NCI-H146 (cell line): ENCODE results near the gene TP53BP1.
A peak's percentile ranks its signal among the peaks of the same experiment; 100 is the strongest.

Experiments
- DNase-seq: peaks from one replicate; lab custom pipeline; 2025; lab: John Stamatoyannopoulos, UW

TP53BP1 gene

DNA sequence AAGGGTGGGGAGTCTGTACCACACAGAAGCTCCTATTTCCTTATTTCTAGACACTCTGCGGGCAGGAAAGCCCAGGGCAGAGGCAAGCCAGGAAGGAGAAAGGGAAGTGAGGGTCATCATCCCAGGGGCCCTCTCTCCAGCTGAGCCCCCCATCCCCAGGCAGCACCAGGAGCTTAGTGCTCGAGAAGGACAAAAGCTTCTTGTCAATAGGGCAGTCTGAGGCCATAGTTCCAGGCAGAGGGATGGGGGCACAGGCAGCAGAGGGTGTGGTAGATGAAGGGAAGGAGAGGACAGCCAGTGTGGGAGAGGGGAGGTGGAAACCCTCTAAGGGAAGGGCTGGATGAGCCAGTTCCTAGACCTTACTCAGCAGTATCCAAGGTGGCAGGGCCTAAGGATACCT, 27.2 kb upstream of the TP53BP1 start:
- no peak for DNase-seq

GRCh38 chr15:43519196-43519595, 26.2 kb upstream of the TP53BP1 start:
- no peak for DNase-seq

DNA sequence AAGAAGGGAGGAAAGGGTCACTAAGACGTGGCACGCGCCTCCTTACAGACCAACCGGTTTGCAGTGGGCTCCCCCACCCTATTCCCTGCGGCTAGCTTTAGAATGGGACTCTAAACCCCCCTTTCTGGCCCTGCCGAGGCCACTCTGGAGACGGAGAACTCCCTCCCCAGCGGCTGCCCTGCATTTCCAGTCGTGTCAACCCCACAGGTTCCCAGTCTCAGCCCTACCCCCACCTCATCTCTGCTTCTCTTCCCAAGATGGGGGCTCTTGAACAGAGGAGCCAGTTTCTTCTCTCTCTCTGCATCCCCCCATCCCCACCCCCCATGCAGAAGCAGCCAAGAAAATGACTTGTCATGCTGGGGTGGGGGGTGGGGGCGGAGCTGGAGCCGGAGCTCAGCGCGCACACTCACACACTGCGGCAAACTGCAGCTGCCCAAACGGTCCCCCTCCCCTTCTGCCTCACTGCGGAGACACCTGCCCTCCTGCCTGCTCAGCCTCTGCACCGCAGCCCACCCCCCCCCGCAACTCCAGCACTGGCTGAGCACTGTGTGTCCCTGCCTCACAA, 25.3 kb upstream of the TP53BP1 start:
- peak; percentile 74 for DNase-seq

DNA sequence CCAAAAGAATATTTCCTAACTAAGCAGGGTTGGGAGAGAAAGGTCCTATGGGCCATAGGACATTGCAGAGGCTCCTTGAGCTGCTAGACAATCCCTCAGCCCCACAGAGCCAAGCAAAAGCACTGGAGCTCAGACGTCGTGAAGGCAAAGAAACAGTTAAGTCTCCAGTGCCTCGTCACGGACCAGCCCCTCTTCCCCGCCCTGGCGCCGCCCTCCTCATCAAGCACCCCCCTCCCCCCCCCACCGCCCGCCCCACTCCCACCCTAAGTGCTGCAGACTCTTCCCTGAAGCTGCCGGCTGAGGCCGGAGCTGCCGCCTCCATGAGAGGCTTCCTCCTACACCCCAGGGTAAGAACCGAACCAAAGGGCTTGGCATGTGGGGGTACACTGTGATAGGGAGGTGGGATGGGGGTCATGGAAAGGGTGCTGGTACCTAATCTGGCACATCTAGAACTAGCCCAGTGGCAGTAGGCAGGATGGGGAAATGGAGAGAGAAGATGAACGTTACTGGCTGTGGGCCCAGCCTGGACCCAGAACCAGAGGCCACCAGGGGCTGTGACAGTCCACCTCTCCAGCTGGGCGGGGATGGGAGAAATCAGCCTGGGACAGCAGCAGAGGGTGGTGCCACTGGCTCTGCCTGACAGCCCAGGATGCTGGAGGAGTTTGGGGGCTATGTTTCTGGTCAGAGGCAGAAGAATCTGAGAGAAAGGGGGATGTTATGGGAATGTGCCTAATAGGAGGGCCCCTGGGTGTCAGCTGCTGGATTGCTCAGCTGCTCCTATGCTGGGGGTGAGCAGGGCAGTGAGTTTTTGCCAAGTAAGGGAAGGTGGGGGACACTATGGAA, 24.6 kb upstream of the TP53BP1 start, which contains the start of gene MAP1A:
Gene MAP1A, plus strand, starts transcription at position 255 of the 843 bp plus-strand sequence. CDS start 3,866 bp downstream, outside the sequence.
- DNase-seq: peak; percentile 48

DNA sequence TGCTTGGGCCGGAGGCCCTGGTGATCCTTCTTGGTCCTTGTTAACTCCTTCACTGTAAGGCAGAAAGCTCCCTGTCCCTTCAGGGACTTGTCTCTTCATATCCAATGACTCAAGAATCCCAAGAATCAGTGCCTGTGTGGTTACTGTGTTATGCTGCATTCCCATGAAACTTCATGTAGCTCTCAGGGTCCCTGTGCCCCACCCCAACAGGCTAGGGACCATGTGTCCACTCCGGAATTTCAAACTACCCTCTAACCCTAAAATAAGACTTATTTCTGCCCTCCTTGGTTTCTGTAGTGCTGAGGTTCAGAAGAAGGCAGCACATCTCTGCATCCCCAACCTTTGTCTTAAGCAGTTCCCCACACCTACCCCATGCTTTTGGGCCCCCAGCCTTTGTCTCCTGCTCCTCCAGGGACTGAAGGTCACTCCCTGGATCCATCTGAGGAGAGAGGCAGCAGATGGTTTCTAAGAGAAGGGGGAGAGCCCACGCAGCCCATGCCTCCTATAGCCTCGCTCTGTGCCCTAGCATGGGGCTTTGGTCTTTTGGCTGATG, 23.9 kb upstream of the TP53BP1 start:
- DNase-seq: no peak

DNA sequence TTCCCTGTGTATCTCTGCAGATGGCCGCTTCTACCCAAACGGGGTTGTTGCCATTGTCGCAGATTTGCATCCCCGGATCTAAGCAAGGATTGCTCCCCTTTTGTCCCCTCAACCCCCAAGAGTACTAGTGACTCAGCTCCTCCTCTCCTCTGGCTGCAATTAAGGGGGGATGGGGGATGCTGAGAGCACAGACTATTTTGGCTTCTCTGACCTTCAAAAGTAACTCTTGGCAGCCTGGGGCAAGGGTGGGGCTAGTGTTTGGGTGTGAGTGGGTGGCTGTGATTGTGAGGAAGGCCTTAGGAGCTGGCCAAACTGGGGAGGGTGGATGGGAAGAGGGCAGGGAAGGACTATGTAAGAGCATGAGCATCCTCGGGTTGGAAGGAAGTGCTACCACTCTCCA, 23.2 kb upstream of the TP53BP1 start:
- no peak for DNase-seq

GRCh38 chr15:43515741-43516140, 22.8 kb upstream of the TP53BP1 start:
- no peak for DNase-seq

GRCh38 chr15:43514241-43515057, 21.5 kb upstream of the TP53BP1 start:
- peak; percentile 36 for DNase-seq

DNA sequence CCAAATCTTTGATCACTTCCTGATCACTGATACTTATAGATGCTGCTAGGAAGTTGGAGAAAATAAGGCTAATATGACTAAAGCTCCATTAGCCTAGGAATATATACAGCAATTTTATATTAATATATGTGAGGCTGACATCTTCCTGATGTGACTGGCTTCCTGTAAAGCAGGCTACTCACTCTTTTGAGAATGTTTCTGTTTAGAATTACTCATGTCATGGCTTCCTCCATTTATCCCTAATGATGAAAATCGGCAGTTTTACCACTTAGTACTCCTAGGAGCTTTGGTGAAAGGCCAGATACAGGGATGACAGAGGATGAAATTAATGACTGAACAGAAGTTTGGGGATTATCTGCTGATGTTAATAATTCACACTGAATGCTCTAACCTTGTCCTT, 20.6 kb upstream of the TP53BP1 start:
- DNase-seq: no peak

DNA sequence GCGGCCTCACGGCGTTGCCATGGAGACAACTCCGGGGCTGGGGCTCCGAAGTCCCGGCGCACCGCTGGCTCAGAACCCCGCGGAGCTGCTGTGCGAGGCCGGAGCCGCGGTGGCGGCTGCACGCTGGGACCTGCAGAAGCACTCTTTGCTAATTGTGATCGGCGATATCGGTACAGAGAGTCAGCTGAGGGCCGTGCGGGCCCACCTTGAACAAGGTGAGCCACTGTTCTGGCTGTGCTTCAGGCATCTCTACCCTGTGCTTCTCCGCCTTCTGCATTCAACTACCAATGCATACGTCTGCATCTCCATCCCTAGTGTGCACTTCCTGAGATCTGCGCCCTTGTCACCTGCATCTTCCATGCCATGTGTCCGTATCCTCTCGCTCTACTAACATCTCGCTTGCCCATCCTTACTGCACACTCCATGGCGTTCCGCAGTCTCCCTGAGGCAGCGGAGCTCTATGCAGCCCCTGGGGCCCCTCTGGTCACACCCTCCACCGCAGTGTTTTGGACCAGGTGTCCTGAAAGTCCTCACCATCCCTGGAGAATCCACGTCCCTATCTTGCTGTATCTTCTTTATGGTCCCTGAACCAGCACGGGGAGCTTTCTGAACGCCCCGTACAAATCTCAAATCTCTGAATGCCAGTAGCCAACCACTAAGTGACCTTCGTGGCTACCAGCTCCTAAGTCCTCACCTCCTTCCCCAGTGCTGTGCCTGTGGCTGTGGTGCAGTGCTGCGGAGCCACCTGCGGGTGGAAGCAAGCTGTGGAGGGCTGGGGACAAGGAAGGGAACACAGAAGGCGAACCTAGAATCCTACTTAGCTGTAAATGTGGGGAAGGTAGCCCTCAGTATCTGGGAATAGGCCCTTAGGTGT, 18.3 kb upstream of the TP53BP1 start:
- peak; percentile 62 for DNase-seq

GRCh38 chr15:43510200-43511011, 17.4 kb upstream of the TP53BP1 start:
- DNase-seq: peak; percentile 98

GRCh38 chr15:43509660-43510199, 16.8 kb upstream of the TP53BP1 start:
- DNase-seq: no peak

DNA sequence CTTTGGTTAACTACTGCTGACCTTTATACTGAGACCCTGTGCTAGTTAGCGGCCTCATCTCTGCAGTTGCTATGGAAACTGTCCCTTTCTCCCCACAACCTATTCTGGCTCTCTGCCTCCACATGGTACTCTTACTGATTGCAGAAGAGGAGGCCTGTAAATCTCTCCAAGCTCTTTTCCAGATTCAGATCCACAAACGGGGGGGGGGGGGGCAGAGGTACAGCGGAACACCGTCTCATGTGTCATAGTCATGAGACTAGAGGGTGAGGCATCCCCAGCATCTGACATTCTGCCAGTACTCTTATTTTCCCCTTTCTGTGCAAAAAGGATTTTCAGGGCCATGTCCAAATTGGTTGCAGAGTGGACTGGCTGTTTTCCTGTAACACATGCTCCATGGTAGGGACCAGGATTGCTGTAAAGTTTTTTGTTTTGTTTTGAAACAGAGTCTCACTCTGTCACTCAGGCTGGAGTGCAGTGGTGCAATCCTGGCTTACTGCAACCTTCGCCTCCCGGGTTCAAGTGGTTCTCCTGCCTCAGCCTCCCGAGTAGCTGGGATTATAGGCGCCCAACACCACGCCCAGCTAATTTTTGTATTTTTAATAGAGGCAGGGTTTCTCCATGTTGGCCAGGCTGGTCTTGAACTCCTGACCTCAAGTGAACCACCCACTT, 16.2 kb upstream of the TP53BP1 start:
- DNase-seq: peak; percentile 14

DNA sequence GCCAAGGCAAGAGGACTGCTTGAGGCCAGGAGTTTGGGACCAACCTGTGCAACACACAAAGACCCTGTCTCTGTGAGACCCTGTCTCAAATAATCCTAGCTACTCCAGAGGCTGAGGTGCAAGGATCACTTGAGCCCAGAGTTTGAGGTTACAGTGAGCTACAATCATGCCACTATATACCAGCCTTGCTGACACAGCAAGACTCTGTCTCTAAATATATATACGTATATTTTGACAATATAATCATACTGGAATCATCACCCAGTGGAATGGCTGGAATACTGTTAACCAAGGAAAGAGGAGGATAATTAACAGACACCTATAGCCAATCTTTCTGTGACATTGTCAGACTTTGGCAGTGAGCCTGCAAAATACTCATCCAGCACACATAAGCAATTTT, 15.5 kb upstream of the TP53BP1 start:
- no peak for DNase-seq

DNA sequence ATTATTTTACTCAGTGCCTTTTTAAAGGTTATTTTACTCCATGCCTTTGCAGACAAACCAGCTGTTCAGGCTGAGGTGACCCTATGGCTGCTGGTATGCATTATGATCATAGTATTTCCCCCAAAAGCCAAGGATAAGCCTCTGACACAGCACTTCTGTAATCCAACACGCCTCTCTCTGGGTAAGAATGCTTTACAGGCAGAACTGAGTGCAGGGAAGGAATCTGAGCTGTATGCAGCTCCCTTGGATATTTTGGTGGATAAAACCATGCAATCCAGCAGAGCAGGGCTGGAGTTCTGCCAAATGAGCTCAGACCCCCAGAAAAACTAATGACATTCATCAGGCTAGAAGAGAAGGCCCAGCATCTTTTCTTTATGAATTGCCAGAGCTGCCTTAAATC, 12.8 kb upstream of the TP53BP1 start:
- no peak for DNase-seq

DNA sequence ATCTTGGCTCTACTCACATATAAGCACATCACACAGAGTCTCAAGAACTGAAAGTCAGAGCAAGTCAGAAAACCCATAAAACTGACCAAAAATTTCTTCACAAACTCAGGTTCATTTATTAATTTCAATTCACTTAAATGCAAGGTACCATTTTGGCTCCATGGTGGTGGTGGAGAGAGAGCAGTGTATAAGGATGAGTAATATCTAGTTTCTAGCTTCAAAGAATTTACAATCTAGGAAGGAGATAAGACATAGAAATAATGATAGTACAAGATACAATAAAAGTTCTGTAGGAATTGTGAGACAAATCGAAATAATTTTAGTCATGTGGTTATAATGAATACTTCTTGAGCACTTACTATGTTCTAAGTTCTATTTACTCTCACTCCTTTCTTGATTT, 6.7 kb upstream of the TP53BP1 start:
- no peak for DNase-seq

DNA sequence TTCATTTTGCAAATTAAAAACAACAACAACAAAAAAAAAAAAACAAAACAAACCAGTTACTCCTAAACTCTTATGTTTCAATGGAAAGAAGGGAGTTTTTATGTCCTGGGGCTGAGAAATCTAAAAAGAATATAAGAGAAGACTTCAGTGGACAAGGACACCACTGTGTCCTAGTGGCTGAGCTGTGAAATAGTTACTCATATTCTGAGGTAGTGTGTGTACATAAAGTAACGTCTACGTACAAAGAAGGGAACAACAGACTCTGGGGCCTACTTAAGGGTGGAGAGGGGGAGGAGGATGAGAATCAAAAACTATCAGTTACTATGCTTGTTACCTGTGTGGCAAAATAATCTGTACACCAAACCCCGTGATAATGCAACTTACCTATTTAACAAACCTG, 6.0 kb upstream of the TP53BP1 start:
- DNase-seq: no peak

GRCh38 chr15:43493703-43494472, 932 bp upstream of the TP53BP1 start:
- DNase-seq: no peak

DNA sequence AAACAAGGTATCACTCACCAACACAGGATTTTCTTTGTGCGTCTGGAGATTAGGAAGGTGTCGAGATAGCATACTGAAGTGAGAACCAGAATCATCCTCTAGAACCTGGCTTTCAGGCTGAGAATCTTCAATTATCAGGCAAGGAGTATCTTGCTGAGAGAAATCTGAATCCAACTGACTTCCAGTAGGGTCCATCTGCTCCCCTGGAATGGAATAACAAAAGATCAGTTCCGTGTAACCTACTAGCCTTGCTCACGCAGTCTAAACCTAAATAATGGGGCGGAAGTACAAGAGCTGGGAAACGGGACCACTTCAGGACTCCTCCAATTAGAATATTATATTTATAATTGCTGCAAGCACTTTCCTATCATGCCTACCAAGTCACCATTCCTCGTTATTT, 690 bp downstream of the TP53BP1 start:
- DNase-seq: no peak
